GM12878 (cell line): Measurements from ENCODE around the gene C1orf198. TPM values are rescaled to one million over a fixed set of nuclear protein-coding genes. Genes with fewer than 3 reads are reported as not detected.

ENCODE experiments used
- ATAC-seq: fragments of 200-7000 bp; cut with Tn5 transposase; 3 replicates; pipeline ENCODE4 v1.9.1; 2020; ENCODE audit warnings: mild to moderate bottlenecking, moderate library complexity
- BruUV-seq: library from RNA; stranded (reverse); fragments of 400-500 nt; replicated peaks from 2 replicates; lab custom pipeline; 2021; lab: Mats Ljungman, UMichigan
- CTCF ChIA-PET: fragments of 300-600 bp; sonication (Branson Sonifier 250); formaldehyde crosslinking; extraction: SDS; loops from one replicate; lab custom pipeline; 2021; ENCODE audit warnings: inconsistent platforms; lab: Yijun Ruan, JAX
- POLR2A ChIA-PET: fragments of 350-600 bp; formaldehyde crosslinking; extraction: SDS; loops from one replicate; lab custom pipeline; 2021; ENCODE audit warnings: inconsistent platforms; lab: Charles Lee
- RAD21 ChIA-PET: fragments of 300-600 bp; sonication (Branson Sonifier 250); formaldehyde crosslinking; loops from one replicate; lab custom pipeline; 2023; ENCODE audit warnings: antibody characterized with exemption; ENCODE audit not compliant: unreplicated experiment; lab: Charles Lee
- SMC1A ChIA-PET: fragments of 300-600 bp; sonication (Branson Sonifier 250); formaldehyde crosslinking; loops from one replicate; lab custom pipeline; 2023; ENCODE audit not compliant: unreplicated experiment, uncharacterized antibody; lab: Charles Lee
- DNase-seq: peaks from one replicate; pipeline ENCODE4 v3.0.0-alpha.2; 2011; ENCODE audit warnings: low read depth, low spot score
- FAIRE-seq: peaks from 3 replicates; lab custom pipeline; 2011; peaks lifted over from hg19 to GRCh38; lab: Jason Lieb, UNC
- H2AFZ ChIP-seq: 2 replicates; pipeline ENCODE4 v1.6.0; 2011; ENCODE audit warnings: low read depth, low read length, control low read depth; ENCODE audit not compliant: control insufficient read depth
- H3K27ac ChIP-seq: 2 replicates; pipeline ENCODE4 v1.5.1; 2011; ENCODE audit warnings: control low read depth; ENCODE audit not compliant: control insufficient read depth, insufficient read depth
- H3K27me3 ChIP-seq, 2 experiments: replicated peaks in 1 of 2; 2 replicates each; pipeline versions ENCODE4 v1.6.0 to v1.6.1; 2011; ENCODE audit warnings: low read length in 1 of 2; ENCODE audit not compliant: control insufficient read depth in 2 of 2, insufficient read depth in 2 of 2
- H3K36me3 ChIP-seq, 2 experiments: 2 replicates each; pipeline ENCODE4 v1.5.1; 2011; ENCODE audit warnings: low read length in 1 of 2; ENCODE audit not compliant: control insufficient read depth in 2 of 2, insufficient read depth in 2 of 2
- H3K4me1 ChIP-seq: 2 replicates; pipeline ENCODE4 v1.6.1; 2011; ENCODE audit warnings: mild to moderate bottlenecking, low read length, moderate library complexity, mixed read lengths; ENCODE audit not compliant: control insufficient read depth, insufficient read depth
- H3K4me2 ChIP-seq: 2 replicates; pipeline ENCODE4 v1.6.0; 2011; ENCODE audit warnings: control low read depth; ENCODE audit not compliant: control insufficient read depth, insufficient read depth
- H3K4me3 ChIP-seq: fragments of 200-600 bp; sonication (generic); 2 replicates; pipeline ENCODE4 v1.5.1; 2016
- H3K79me2 ChIP-seq: 2 replicates; pipeline ENCODE4 v1.6.0; 2011; ENCODE audit warnings: low read length; ENCODE audit not compliant: control insufficient read depth, insufficient read depth
- H3K9ac ChIP-seq: 2 replicates; pipeline ENCODE4 v1.8.0; 2011; ENCODE audit warnings: low read length, control low read depth, mixed read lengths; ENCODE audit not compliant: control insufficient read depth, insufficient read depth
- H3K9me3 ChIP-seq: replicated peaks from 3 replicates; pipeline ENCODE4 v1.5.1; 2011; ENCODE audit warnings: mild to moderate bottlenecking, low read length; ENCODE audit not compliant: control insufficient read depth, insufficient read depth
- H4K20me1 ChIP-seq: 2 replicates; pipeline ENCODE4 v1.6.0; 2011; ENCODE audit not compliant: control insufficient read depth, insufficient read depth
- CBX5 ChIP-seq: sonication (generic); IDR thresholded peaks from 2 replicates; pipeline ENCODE4 v1.6.1; 2016; ENCODE audit warnings: low read depth, moderate library complexity, mild to moderate bottlenecking, inconsistent platforms
- CEBPB ChIP-seq, 2 experiments: fragments of 150-350 bp in 1 of 2; IDR thresholded peaks; 2 replicates each; pipeline ENCODE4 v1.6.1; 2012 to 2014; ENCODE audit warnings: low read depth in 2 of 2, low read length in 2 of 2, borderline replicate concordance in 1 of 2, inconsistent platforms in 1 of 2
- E4F1 ChIP-seq: fragments of 450-650 bp; IDR thresholded peaks from 2 replicates; pipeline ENCODE4 v1.6.1; 2018; ENCODE audit warnings: borderline replicate concordance, mild to moderate bottlenecking; ENCODE audit not compliant: partially characterized antibody
- ELK1 ChIP-seq: IDR thresholded peaks from 2 replicates; pipeline ENCODE4 v1.6.1; 2012; ENCODE audit warnings: low read depth, low read length, improper control_type of control experiment
- FOXK2 ChIP-seq: fragments of 450-650 bp; IDR thresholded peaks from 2 replicates; pipeline ENCODE4 v1.6.1; 2017; ENCODE audit warnings: mild to moderate bottlenecking, moderate library complexity
- HDAC2 ChIP-seq: fragments of 200-600 bp; sonication (generic); IDR thresholded peaks from 2 replicates; pipeline ENCODE4 v1.6.1; 2017
- HDAC6 ChIP-seq: fragments of 200-600 bp; sonication (generic); IDR thresholded peaks from one replicate; pipeline ENCODE4 v1.8.0; 2017; ENCODE audit warnings: antibody characterized with exemption; ENCODE audit not compliant: unreplicated experiment
- LARP7 ChIP-seq: fragments of 450-650 bp; IDR thresholded peaks from 2 replicates; pipeline ENCODE4 v1.6.1; 2017; ENCODE audit warnings: mild to moderate bottlenecking
- MEF2B ChIP-seq: fragments of 450-650 bp; IDR thresholded peaks from 2 replicates; pipeline ENCODE4 v1.6.1; 2018; ENCODE audit warnings: mild to moderate bottlenecking, moderate library complexity; ENCODE audit not compliant: partially characterized antibody, poor library complexity, severe bottlenecking
- NR2C2 ChIP-seq: IDR thresholded peaks from 2 replicates; pipeline ENCODE4 v1.6.1; 2011; ENCODE audit warnings: borderline replicate concordance, low read depth; ENCODE audit not compliant: control insufficient read depth, insufficient read length
- RB1 ChIP-seq: fragments of 450-650 bp; formaldehyde crosslinking; IDR thresholded peaks from 2 replicates; pipeline ENCODE4 v1.6.1; 2017; ENCODE audit warnings: mild to moderate bottlenecking, borderline replicate concordance
- SIN3A ChIP-seq: IDR thresholded peaks from 2 replicates; pipeline ENCODE4 v1.6.1; 2012; ENCODE audit warnings: low read depth, low read length, improper control_type of control experiment
- SP1 ChIP-seq: IDR thresholded peaks from one replicate; pipeline ENCODE4 v1.6.1; 2011; ENCODE audit warnings: low read depth, low read length
- YY1 ChIP-seq: IDR thresholded peaks from 2 replicates; pipeline ENCODE4 v1.6.1; 2011; ENCODE audit warnings: low read depth, mild to moderate bottlenecking, low read length
- ZNF24 ChIP-seq: fragments of 450-650 bp; IDR thresholded peaks from 2 replicates; pipeline ENCODE4 v1.6.1; 2017; ENCODE audit warnings: antibody characterized with exemption, mild to moderate bottlenecking
- WGBS: methylation state at CpG from one replicate; pipeline ENCODE4 v1.1.6; 2016; ENCODE audit warnings: low lambda C conversion rate; ENCODE audit not compliant: insufficient replicate concordance, insufficient coverage; ENCODE audit errors: missing lambda C conversion rate; 5-methylcytosine and 5-hydroxymethylcytosine counted together
- in situ Hi-C: fragments of 300-500 bp; cut with MboI; formaldehyde crosslinking; loops from 9 replicates; pipeline ENCODE4 v1.14.3; 2018; ENCODE audit warnings: mixed read lengths
- intact Hi-C: fragments of 100-400 bp; cut with micrococcal nuclease; formaldehyde crosslinking; loops from one replicate; pipeline ENCODE4 v1.14.2; 2022; ENCODE audit not compliant: unreplicated experiment
- polyA plus RNA-seq, 11 experiments: library from polyadenylated mRNA; depleted of rRNA in 4 of 11; unstranded in 6 of 11; stranded (reverse) in 5 of 11; fragments of >200 nt; fragmentation: Nextera tagmentation in 4 of 11; fragmentation: Illumina TruSeq in 1 of 11; extraction: Ambion mirVana in 4 of 11; extraction: Trizol in 1 of 11; gene quantifications; 1 replicate in 1 of 11; 2 replicates in 10 of 11; pipeline versions ENCODE4 v1.2.1 to v1.2.3, GENCODE V29; 2011 to 2016; ENCODE audit warnings: inconsistent platforms in 2 of 11, missing spikeins in 2 of 11, low read depth in 1 of 11
- total RNA-seq, 4 experiments: library from RNA; depleted of rRNA in 3 of 4; stranded (reverse); fragments of >200 nt in 3 of 4; fragmentation: Illumina TruSeq in 1 of 4; extraction: Trizol in 1 of 4; gene quantifications; 2 replicates each; pipeline versions ENCODE4 v1.2.1 to v1.2.3, GENCODE V29; 2013 to 2021

The C1orf198 gene
- total and polyA plus RNA-seq, 10 of the 15 experiments (the other 5 are each of a cell fraction or from before 2014, with no cell fraction given): 0.16 to 2.8 (median 1.1) TPM

- ATAC-seq (no peak), FAIRE-seq (no peak), DNase-seq (no peak)
- H3K4me1 ChIP-seq: no peaks in the 10 kb centered on the region
- H2AFZ ChIP-seq: no peak overlapping the region
- in situ Hi-C loops (no loop called here), intact Hi-C loops (no loop called here)
- no peak overlapping the region for H3K9ac ChIP-seq
- no peaks in the 10 kb centered on the region for H3K9me3 ChIP-seq
- no peak overlapping the region for H3K4me3 ChIP-seq
- no peaks in the 10 kb centered on the region for H3K79me2 ChIP-seq
- no peak overlapping the region for H3K27ac ChIP-seq
- ChIA-PET RAD21 (no interaction called here), CTCF (interaction anchor here (1.3 kb wide), 1 partner anchor 13 kb away, joined by 3 read pairs; no protein-coding TSS in a partner anchor), SMC1A (no interaction called here), POLR2A (no interaction called here)
- no TSS peak for BruUV-seq
- no peaks in the 10 kb centered on the region for H4K20me1 ChIP-seq
- no peaks in the 10 kb centered on the region for H3K36me3 ChIP-seq
- no peaks in the 10 kb centered on the region; a peak in 1 of 4 replicates for H3K27me3 ChIP-seq
- WGBS: 33% methylated on average over 3 of the region's 3 CpGs
- TF ChIP-seq SIN3A (no peak), ELK1 (no peak), SP1 (no peak), MEF2B (no peak), RB1 (no peak), YY1 (no peak), NR2C2 (no peak), ZNF24 (no peak), CBX5 (no peak), FOXK2 (no peak), CEBPB (IDR thresholded peaks at IDR 0.05; ENCODE audit: borderline replicate concordance in 1 of 2, low read depth in 2 of 2, low read length in 2 of 2) (no peak), E4F1 (no peak), LARP7 (no peak), HDAC6 (no peak), HDAC2 (no peak)
- TF ChIP-seq, all 136 proteins: peak for 0
- H3K4me2 ChIP-seq: no peak overlapping the region
These were observed 34.8 kb downstream of the C1orf198 start for GRCh38 chr1:230833511-230833910.
